HT-29 (cell line): ENCODE results near the gene IL16. TPM values are rescaled to one million over a fixed set of nuclear protein-coding genes. Genes with fewer than 3 reads are reported as not detected.
"Not testable (repeated sequence)": the region's sequence is repeated elsewhere in the genome, so short reads cannot be mapped to it uniquely, and the experiment has no call there.

Experiments used
- DNase-seq: peaks from one replicate; pipeline ENCODE4 v3.0.0-alpha.2; 2015; ENCODE audit warnings: low spot score
- total RNA-seq: library from RNA; depleted of rRNA; stranded (reverse); fragments of >200 nt; shearing (Covaris generic); gene quantifications from 2 replicates; pipeline ENCODE4 v1.2.3, GENCODE V29; 2014

IL16 gene
- total RNA-seq, 1 experiment from 2014 or later: not detected

DNA sequence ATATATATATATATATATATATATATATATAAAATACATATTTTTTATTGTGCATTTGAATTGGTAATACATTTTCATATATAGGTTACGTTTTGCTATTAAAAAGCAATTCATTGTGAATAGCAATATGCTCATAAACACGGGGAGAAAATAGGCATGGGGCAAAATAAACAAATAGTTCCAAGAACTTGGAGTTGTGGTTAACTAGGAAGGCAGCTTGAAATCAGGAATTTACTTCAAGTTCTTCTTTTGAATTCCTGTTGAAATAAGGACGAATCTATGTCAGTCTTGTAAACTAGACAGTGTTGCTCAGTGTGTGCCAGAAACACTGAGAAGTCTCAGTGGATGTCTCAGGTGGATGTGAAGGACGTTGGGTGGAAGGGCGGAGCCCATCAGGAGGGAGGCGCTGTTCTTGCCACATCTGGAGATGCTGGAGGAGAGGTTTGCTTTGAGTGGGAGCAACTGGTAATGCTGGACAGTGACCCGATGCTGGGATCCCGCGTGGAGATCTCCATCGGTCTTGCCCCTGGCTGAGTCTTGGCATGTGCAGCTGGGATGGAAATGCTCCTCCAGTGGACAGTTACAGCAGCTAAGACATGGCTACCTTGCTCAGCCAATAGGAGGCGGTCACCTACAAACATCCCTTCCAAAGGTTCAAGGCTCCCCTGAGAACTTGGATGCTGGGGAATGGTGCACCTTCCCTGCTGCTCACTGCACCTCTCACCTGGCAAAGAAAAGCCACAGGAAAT, 2.5 kb downstream of the IL16 start:
- no peak for DNase-seq

DNA sequence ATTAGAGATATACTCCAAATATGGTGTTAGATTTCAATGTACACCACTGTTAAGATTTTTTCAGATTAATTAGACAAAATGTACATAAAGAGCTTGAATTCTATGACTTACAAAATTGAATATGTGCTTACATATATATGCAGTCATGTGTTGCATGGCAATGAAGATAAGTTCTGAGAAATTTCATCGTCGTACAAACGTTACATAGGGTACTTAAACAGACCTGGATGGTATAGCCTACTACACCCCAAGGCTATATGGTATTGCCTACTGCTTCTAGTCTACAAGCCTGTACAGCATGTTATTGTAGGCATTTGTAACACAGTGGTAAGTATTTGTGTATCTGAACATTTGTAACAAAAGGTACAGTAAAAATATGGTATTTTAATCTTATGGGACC, 9.3 kb downstream of the IL16 start:
- DNase-seq: no peak

DNA sequence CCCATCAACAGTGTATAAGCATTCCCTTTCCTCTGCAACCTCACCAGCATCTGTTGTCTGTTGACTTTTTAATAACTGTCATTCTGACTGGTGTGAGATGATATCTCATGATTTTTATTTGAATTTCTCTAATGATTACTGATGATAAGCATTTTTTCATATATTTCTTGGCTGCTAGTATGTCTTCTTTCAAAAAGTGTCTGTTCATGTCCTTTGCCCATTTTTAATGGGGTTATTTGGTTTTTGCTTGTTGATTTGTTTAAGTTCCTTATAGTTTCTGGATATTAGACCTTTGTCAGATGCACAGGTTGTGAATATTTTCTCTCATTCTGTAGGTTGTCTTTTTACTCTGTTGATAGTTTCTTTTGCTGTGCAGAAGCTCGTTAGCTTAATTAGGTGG, 11.3 kb downstream of the IL16 start:
- not testable (repeated sequence) for DNase-seq

DNA sequence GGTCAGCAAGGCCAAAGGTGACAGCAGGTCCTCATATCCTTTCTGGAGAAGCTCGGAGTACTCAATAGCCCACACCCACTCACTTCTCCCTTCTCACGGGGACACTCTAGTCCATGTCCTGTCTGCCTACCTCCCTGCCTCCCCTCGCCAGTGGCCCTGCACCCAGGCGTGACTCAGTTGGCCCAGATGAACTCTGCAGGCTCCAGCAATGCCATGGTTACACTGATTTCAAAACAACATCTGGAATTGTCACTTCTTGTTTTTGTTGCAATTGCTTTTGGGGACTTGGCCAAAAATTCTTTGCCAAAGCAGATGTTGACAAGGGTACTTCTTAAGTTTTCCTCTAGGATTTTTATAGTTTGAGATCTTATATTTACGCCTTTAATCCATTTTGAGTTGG, 13.0 kb downstream of the IL16 start:
- no peak for DNase-seq

DNA sequence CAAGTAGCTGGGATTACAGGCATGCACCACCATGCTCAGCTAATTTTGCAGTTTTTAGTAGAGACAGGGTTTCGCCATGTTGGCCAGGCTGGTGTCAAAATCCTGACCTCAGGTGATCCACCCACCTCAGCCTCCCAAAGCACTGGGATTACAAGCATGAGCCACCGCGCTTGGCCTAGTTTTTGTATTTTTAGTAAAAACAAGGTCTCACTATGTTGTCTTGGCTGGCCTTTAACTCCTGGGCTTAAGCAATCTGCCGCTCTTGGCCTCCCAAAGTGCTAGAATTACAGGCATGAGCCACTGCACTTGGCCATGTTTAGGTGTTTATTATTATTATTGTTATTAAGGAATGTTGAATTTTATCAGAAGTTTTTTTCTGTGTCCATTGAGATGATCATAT, 14.7 kb downstream of the IL16 start:
- DNase-seq: no peak

DNA sequence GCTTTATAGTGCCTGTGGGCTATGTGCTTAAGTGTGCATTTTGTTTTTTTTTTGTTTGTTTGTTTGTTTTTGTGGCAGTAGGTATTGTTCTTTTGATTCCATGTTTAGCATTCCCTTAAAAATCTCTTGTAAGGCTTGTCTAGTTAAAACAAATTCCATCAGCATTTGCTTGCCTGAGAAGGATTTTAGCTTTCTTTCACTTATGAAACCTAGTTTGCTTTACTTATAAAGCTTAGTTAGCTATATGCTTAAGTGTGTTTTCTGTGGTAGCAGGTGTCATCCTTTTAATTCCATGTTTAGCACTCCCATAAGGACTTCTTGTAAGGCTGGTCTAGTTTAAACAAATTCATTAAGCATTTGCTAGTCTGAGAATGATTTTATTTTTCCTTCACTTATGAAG, 17.3 kb downstream of the IL16 start:
- DNase-seq: no peak

DNA sequence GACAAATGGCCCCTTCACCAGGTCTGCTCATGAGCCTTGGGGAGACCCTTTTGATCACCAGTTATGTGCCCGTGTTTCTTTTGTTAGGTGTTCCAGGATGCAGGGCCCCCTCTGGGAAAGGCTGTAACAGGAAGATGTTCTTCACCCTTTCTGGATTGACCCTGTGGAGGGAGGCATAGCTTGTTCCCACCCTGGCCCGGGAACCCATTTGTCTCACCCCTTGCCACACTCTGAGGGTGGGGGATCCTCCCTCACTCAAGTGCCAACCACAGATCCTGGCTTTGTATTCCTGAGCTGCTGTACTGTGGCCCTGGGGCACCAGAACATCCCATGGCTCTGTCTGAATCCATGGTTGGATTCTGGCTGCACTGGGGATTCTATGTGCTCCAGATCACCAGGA, 18.9 kb downstream of the IL16 start:
- no peak for DNase-seq

DNA sequence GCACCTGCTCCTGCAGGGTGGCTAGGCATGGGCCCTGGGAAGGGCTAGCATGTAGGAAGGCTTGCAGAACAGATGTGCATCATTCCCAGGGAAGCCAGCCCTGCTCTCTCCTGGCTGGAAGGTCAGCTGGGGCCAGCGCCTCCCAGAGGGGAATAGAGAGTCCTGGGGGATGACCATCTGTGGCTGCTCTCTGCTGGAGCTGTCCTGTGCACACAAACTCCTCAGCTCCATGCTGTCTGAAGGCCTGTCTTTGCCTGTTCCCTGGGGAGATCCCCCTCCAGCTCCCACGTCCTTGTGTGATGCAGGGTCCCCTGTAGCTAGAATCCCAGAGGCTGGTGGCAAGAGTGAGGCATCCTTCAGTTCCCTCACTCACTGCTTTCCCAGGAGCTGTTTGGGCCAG, 19.3 kb downstream of the IL16 start:
- DNase-seq: no peak

DNA sequence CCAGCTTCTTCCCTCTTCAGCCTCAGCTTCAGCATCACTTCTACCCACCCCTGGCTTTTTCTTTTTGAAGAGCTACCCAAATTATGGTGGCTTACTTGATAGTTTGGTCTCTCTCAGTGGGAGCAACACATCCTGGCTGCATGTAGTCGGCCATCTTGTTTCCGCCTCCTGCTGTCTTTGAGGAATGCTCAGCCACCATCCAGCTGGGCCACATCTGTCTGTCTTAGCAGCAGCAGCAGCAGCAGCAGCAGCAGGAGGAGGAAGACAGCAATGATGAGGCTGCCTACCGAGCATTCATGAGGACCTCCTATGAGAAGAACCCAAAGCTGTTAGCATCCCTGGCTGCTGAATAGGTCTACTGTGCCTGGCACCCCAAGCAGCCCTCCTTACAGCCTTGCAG, 19.7 kb downstream of the IL16 start:
- no peak for DNase-seq

DNA sequence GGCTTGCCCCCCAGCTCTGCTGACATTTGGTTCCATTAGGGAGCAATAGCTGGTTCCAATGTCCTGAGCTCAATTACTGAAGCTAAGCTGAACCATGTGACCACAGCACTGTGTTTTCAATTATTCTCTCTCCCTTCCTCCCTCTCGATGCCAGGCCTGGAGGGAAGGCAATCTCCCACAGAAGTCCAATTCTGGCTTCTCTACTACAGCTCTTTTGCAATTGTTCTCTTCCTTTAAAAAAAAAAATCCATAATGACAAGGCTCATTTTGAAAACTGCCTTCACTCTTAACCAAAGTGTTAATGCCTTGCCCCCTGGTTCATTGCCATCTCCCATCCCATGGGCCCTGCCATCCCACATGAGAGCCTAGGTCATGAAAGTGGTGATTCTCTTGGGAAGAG, 24.8 kb downstream of the IL16 start:
- DNase-seq: no peak

DNA sequence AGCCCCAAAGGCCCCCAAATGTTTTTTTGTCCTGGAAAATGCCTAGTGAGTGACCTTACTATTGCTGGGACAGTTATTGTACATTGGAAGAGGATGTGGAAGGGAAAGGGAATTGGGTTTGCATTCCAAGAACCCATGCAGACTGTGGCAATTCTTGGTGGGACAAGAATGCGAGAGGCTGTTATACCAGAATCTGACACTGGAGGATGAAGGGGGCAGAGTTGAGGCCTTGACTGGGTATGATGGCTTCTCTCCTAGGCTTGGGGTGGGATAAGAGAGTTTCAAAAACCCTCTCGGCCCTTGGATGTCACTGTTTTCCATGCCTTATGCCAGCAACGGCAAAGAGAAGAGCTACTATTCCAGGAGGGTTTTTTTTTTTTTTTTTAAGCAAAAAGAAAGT, 25.3 kb downstream of the IL16 start:
- DNase-seq: no peak

DNA sequence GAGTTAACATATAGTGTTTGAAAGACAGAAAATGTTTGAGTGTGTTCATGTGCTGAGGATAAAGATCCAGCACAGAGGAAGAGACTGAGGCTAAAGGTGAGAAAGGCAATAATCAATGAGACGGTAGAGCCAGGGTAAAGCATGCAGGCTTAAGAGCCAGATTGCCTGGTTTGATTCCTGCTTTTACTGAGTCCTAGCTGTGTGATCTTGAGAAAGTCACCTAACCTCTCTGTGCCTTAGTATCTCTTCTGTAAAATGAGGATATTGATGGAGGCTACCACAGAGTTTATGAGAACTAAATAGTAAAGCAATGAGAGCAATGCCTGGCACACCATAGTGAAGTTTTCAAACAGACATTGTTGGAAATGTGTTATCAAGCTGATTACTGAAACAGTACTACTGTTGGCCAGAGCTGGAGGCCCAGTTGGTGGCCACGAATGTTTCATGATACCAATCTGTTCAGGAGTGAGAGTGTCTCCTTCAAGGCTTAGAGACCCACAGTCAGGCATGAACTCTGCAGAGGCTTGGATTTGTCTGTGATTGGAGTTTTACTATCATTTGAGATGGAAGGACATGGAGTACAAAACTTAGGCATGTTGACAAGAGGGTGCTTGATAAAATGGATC, 26.8 kb downstream of the IL16 start:
- DNase-seq: no peak

DNA sequence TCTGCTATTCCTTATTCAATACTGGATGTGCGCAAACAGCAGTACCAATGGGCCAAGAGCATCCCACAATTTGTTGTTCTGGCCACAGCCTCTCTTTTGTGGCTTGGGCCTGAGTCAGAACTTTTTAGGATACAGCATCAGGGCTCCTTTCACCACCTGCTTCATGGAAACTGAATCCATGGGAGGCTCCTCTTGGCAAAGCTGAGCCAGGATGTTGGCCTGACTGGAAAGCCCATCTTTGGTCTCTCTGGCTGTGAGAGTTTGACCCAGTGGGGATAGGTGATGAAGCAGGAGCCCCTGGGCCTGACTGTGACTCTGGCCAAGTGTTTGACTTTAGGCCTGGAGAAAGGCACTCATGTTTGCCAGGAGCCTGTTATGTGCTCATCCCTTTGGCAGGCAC, 27.6 kb downstream of the IL16 start:
- no peak for DNase-seq

DNA sequence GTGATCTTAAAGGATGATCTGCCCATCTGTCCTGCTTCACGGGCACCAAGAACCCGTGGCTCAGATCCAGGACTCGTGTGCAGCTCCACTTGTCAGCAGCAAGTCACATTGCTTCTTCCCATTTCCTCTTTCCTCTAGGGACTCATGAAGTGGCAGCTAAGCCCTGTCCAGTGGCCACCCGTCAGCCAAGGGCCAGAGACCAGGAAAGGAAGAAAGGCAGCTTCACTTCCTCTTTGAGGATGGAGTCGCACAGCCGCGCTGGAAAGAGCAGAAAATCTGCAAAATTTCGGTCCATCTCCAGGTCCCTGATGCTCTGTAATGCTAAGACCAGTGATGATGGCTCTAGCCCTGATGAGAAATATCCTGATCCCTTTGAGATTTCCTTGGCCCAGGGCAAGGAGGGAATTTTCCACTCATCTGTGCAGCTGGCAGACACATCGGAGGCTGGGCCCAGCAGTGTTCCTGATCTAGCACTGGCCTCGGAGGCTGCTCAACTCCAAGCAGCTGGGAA, 28.5 kb downstream of the IL16 start:
- DNase-seq: no peak

DNA sequence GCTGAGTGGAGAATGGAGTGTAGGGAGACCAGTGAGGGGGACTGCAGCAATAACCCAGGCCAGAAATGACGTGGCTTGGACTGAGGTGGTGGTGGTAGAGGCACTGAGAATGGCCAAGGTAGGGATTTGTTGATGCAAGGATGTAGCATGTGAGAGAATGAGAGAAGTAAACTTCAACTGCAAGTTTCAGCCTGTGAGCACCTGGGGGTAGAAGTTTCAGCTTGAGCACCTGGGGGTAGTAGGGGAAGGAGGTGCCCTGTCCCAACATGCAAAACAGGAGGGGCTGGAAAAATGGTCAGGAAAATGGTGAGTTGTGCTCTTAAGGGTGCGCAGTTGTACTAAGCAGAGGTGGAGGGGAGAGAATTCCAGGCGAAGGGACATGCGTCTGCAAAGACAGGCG, 31.0 kb downstream of the IL16 start:
- DNase-seq: no peak

DNA sequence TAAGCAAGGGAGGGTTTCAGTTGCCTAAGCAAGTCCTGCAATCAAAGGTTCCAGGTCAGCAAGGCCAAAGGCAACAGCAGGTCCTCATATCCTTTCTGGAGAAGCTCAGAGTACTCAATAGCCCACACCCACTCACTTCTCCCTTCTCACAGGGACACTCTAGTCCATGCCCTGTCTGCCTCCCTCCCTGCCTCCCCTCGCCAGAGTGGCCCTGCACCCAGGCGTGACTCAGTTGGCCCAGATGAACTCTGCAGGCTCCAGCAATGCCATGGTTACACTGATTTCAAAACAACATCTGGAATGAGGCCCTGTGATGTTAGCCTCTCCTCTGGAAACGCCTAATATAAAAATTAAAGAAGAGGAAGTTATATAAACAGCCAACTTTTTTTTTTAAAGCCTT, 32.9 kb downstream of the IL16 start:
- no peak for DNase-seq

DNA sequence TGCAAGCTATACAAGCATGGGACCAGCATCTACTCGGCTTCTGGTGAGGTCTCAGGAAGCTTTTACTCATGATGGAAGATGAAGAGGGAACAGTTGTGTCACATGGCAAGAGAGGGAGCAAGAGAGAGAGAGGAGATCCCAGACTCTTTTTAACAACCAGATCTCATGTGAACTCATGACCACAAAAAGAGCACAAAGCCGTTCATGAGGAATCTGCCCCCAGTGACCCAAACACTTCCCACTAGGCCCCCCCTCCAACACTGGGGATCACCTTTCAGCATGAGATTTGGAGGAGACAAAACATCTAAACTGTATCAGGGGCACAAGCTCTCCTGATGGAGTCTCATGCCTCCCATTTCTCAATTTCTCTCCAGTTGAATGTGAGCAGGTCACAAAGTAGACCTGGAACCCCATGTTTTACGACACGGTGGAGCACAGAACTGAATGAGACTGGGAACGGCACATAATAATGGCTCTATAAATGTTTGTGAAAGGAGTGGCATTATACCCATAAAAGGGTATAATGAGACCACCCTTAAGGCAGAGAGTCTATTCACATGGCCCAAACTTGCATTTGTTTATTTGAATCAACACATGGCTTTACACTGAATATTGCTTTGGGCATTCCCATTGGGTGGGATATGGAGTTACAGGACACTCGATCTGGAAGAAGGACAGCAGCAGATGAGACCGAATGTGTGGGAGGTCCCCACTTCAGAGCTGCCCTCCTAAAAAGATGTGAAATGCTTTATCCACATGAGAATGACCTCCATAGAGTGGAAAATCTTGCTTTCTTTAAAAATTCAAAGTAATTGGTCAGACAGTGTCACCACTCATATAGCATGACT, 38.8 kb downstream of the IL16 start:
- no peak for DNase-seq

DNA sequence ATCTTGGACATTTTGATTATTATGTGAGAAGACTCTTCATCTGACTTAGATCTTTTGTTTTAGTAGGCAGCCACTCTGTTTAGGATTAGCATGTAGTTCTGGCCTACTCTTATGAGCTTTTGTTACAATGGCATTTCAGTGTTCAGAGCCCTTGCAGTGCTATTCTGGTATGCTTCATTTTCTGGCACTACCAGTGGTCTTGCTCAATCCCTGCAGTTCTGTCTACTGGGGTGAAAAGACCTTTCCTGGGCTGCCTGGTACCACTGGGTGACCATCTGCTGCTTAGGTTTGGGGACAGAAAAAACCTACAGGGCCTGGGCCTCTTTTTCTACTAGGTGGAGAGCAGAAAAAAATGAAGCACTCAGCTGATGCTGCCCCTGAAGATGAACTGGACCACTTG, 42.5 kb downstream of the IL16 start:
- no peak for DNase-seq

DNA sequence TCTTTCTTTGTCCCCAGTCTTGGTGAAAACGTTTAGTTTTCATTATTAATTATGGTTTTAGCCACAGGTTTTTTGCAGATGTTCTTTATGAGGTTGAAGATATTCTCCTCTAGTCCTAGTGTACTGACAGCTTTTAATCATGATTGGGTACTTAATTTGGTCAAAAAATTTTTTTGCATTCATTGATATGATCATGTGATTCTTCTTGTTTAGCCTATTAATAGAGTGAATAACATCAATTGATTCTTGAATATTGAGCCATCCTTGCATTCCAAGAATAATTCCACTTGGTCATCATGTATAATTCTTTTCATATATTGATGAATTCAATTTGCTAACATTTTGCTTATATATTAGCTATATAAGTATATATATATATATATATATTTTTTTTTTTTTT, 46.1 kb downstream of the IL16 start:
- DNase-seq: no peak

DNA sequence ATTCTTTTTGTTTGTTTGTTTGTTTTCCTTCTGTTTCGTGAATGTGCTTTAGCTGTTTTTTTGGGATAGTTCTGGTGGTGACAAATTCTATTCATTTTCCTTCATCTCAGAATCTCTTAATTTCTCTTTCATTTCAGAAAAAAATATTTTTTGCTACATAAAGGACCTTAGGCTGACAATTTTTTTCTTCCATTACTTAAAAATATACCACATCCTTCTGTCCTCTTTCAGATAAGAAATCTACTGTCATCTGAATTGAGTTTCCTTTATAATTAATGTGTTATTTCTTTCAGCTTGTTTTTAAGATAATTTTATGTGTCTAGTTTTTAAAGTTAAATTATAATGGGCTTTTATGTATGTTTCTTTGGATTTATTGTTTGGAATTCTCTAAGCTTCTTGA, 47.6 kb downstream of the IL16 start:
- no peak for DNase-seq

DNA sequence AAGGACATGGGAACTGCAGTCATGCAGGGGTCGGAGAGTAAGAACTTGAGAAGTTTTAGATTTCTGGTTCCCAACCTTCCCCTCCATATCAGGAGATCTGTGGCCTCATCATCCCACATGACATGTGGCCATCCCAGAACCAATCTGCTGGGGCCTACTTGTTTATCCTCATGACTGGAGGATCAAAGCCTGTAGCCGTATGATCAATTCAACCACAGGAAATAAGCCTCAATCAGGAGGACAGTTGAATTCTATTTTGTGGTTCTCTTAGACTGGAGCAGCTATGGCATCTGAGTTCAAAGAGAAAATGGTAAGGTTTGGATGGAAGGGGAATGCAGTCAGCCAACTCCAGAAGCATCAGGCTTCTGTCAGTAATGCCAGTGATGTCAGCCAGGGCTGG, 57.2 kb downstream of the IL16 start:
- no peak for DNase-seq

DNA sequence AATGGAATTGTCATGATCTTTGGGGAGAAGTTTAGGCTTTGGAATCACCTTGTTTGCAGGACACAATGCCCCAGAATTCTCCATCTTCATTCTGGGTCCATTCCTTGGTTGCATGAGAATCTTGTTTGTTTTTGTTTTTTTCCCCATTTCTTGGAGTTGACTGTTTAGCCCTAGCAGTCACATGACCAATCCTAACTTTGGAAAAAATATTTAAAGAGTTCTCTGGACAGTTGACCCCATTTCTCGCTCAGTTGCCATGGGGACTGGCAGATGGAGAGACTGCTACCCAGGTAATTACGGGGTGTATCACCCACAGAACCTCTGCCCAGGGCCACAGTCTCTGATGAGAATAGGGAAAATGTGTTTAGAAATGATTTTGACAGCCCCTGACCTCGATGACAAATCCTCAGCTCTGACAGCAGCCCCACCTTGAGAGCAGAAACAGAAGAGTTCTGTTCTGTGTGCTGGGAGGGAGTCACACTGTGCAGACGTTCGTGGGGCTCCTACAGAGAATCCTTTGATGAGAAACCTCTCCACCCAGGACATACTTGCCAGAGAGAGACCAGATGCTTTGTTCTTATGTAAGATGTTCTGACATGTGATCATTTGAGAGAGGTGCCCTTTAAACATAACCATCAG, 57.7 kb downstream of the IL16 start:
- DNase-seq: no peak
